IPS DF 4.7 (cell line): ENCODE results near the gene TLNRD1.

Experiments used
- DNase-seq: peaks from one replicate; pipeline ENCODE4 v3.0.0-alpha.2; 2013; ENCODE audit warnings: low spot score; ENCODE audit errors: extremely low read depth

Gene TLNRD1

DNA sequence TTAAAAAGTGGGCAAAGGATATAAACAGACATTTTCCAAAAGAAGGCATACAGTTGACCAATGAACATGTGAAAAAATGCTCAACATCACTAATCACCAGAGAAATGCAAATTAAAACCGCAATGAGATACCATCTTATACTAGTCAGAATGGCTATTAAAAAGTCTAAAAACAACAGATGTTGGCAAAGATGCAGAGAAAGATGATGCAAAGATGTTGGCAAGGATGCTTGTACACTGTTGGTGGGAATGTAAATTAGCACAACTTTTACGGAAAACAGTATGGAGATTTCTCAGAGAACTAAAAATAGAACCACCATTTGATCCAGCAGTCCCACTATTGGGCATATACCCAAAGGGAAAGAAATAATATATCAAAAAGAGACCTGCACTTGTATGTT, 53.5 kb downstream of the TLNRD1 start:
- DNase-seq, result no peak
